CD4-positive, CD25-positive, alpha-beta regulatory T cell (primary cell): ENCODE data around the gene ETNK2. TPM values are rescaled to one million over a fixed set of nuclear protein-coding genes. Genes with fewer than 3 reads are reported as not detected.

Experiments used
- ATAC-seq, 2 donors: fragments of 150-1000 bp; cut with Tn5 transposase; one replicate each; pipeline ENCODE4 v1.10.0; 2021; ENCODE audit warnings: low read depth in 2 of 2, moderate number of reproducible peaks in 2 of 2, moderate library complexity in 1 of 2
- DNase-seq, 3 donors: peaks; one replicate each; pipeline versions ENCODE4 v3.0.0 to v3.0.0-alpha.2; 2012 to 2022; ENCODE audit warnings: mixed read lengths in 1 of 3
- H3K27ac ChIP-seq: one replicate; pipeline ENCODE4 v1.7.0; 2013; ENCODE audit warnings: mild to moderate bottlenecking, low read length; ENCODE audit not compliant: insufficient read depth, poor library complexity, severe bottlenecking
- H3K27me3 ChIP-seq: one replicate; pipeline ENCODE4 v1.7.0; 2013; ENCODE audit warnings: low read length; ENCODE audit not compliant: control insufficient read depth, insufficient read depth
- H3K36me3 ChIP-seq: one replicate; pipeline ENCODE4 v1.7.0; 2013; ENCODE audit warnings: mild to moderate bottlenecking, low read length, moderate library complexity; ENCODE audit not compliant: control insufficient read depth, insufficient read depth
- H3K4me1 ChIP-seq: 2 replicates; pipeline ENCODE4 v1.7.0; 2013; ENCODE audit warnings: mild to moderate bottlenecking, low read length; ENCODE audit not compliant: insufficient read depth, control insufficient read depth, poor library complexity, severe bottlenecking
- H3K4me3 ChIP-seq: one replicate; pipeline ENCODE4 v1.7.0; 2013; ENCODE audit warnings: low read depth, mild to moderate bottlenecking, low read length, moderate library complexity
- H3K9me3 ChIP-seq, 2 experiments: 1 replicate in 1 of 2; 2 replicates in 1 of 2; pipeline ENCODE4 v1.7.0; 2013; ENCODE audit warnings: low read length in 2 of 2, mild to moderate bottlenecking in 1 of 2, moderate library complexity in 1 of 2; ENCODE audit not compliant: control insufficient read depth in 2 of 2
- H3K27ac Mint-ChIP-seq, 3 donors: one replicate each; pipeline ENCODE4 v1.8.0; 2020 to 2022; ENCODE audit warnings: mild to moderate bottlenecking in 3 of 3, mixed read lengths in 3 of 3, moderate library complexity in 2 of 3
- H3K27me3 Mint-ChIP-seq: one replicate; pipeline ENCODE4 v1.8.0; 2022; ENCODE audit warnings: mild to moderate bottlenecking, mixed read lengths
- H3K36me3 Mint-ChIP-seq: one replicate; pipeline ENCODE4 v1.8.0; 2020; ENCODE audit warnings: mixed read lengths
- H3K4me1 Mint-ChIP-seq, 4 donors: one replicate each; pipeline ENCODE4 v1.8.0; 2020 to 2022; ENCODE audit warnings: mixed read lengths in 4 of 4, mild to moderate bottlenecking in 1 of 4
- H3K4me3 Mint-ChIP-seq, 4 donors: one replicate each; pipeline ENCODE4 v1.8.0; 2020 to 2022; ENCODE audit warnings: mild to moderate bottlenecking in 4 of 4, mixed read lengths in 4 of 4, moderate library complexity in 3 of 4
- H3K9me3 Mint-ChIP-seq, 7 donors: one replicate each; pipeline ENCODE4 v1.8.0; 2020 to 2022; ENCODE audit warnings: mixed read lengths in 7 of 7, mild to moderate bottlenecking in 3 of 7, moderate library complexity in 2 of 7
- polyA plus RNA-seq, 4 donors: library from polyadenylated mRNA; unstranded; fragments of 300-500 nt; fragmentation: Illumina TruSeq; gene quantifications; one replicate each; pipeline ENCODE4 v1.2.3, GENCODE V29; 2021
- total RNA-seq: library from RNA; stranded (reverse); gene quantifications from one replicate; pipeline ENCODE4 v1.2.3, GENCODE V29; 2022

The ETNK2 gene
- total and polyA plus RNA-seq, 5 donors from 2014 or later: 0.55 to 3.0 (median 1.2) TPM

GRCh38 chr1:204125759-204126351 lies 26.0 kb downstream of the ETNK2 start:
- H3K27ac Mint-ChIP-seq: no peak overlapping the region
- peaks cover 0 to 8% (median 4%) of the 10 kb centered on the region in 4 donors for H3K4me1 Mint-ChIP-seq
- ATAC-seq: no peak
- H3K27me3 Mint-ChIP-seq: peaks cover 14% of the 10 kb centered on the region
- no peak overlapping the region for H3K4me3 Mint-ChIP-seq
- Histone ChIP-seq H3K36me3 (no peaks in the 10 kb centered on the region), H3K9me3 (no peaks in the 10 kb centered on the region), H3K4me3 (no peak overlapping the region), H3K4me1 (no peaks in the 10 kb centered on the region), H3K27ac (no peak overlapping the region), H3K27me3 (no peaks in the 10 kb centered on the region)
- no peak for DNase-seq
- no peaks in the 10 kb centered on the region for H3K9me3 Mint-ChIP-seq
- H3K36me3 Mint-ChIP-seq: no peaks in the 10 kb centered on the region

- H3K36me3 Mint-ChIP-seq: no peaks in the 10 kb centered on the region
- H3K27me3 Mint-ChIP-seq: peaks cover 14% of the 10 kb centered on the region
- H3K27ac Mint-ChIP-seq: no peak overlapping the region
- no peaks in the 10 kb centered on the region for H3K4me1 ChIP-seq
- no peaks in the 10 kb centered on the region for H3K36me3 ChIP-seq
- DNase-seq: no peak
- H3K9me3 ChIP-seq: no peaks in the 10 kb centered on the region
- H3K4me1 Mint-ChIP-seq: peaks cover 0 to 8% (median 4%) of the 10 kb centered on the region in 4 donors
- no peaks in the 10 kb centered on the region for H3K27me3 ChIP-seq
- ATAC-seq: no peak
- H3K4me3 ChIP-seq: no peak overlapping the region
- no peaks in the 10 kb centered on the region for H3K9me3 Mint-ChIP-seq
- no peak overlapping the region for H3K27ac ChIP-seq
- H3K4me3 Mint-ChIP-seq: no peak overlapping the region
Measured at GRCh38 chr1:204124639-204125038, 27.2 kb downstream of the ETNK2 start.

GRCh38 chr1:204123376-204123775 lies 28.5 kb downstream of the ETNK2 start:
- no peaks in the 10 kb centered on the region for H3K9me3 ChIP-seq
- DNase-seq: no peak
- no peak overlapping the region for H3K27ac Mint-ChIP-seq
- H3K4me1 Mint-ChIP-seq: peaks cover 0 to 2% (median 0%) of the 10 kb centered on the region in 4 donors
- H3K9me3 Mint-ChIP-seq: no peaks in the 10 kb centered on the region
- H3K4me3 Mint-ChIP-seq: no peak overlapping the region
- H3K27ac ChIP-seq: no peak overlapping the region
- no peak overlapping the region for H3K4me3 ChIP-seq
- no peaks in the 10 kb centered on the region for H3K36me3 ChIP-seq
- ATAC-seq: no peak
- H3K27me3 ChIP-seq: no peaks in the 10 kb centered on the region
- H3K27me3 Mint-ChIP-seq: peaks cover 10% of the 10 kb centered on the region
- H3K36me3 Mint-ChIP-seq: no peaks in the 10 kb centered on the region
- no peaks in the 10 kb centered on the region for H3K4me1 ChIP-seq

- Mint-ChIP-seq H3K9me3 (no peaks in the 10 kb centered on the region), H3K27ac (no peak overlapping the region), H3K27me3 (peaks cover 5% of the 10 kb centered on the region), H3K36me3 (no peaks in the 10 kb centered on the region), H3K4me3 (no peak overlapping the region), H3K4me1 (no peaks in the 10 kb centered on the region)
- no peaks in the 10 kb centered on the region for H3K9me3 ChIP-seq
- ATAC-seq (no peak), DNase-seq (no peak)
- H3K36me3 ChIP-seq: no peaks in the 10 kb centered on the region
- H3K4me3 ChIP-seq: no peak overlapping the region
- no peaks in the 10 kb centered on the region for H3K27me3 ChIP-seq
- no peak overlapping the region for H3K27ac ChIP-seq
- no peaks in the 10 kb centered on the region for H3K4me1 ChIP-seq
Measured at GRCh38 chr1:204121840-204122555, 29.8 kb downstream of the ETNK2 start.

GRCh38 chr1:204116539-204116938 lies 35.3 kb downstream of the ETNK2 start:
- ATAC-seq (no peak), DNase-seq (no peak)
- Histone ChIP-seq H3K27ac (no peak overlapping the region), H3K4me1 (no peaks in the 10 kb centered on the region), H3K9me3 (no peaks in the 10 kb centered on the region), H3K4me3 (no peak overlapping the region), H3K27me3 (no peaks in the 10 kb centered on the region), H3K36me3 (no peaks in the 10 kb centered on the region)
- no peak overlapping the region for H3K4me3 Mint-ChIP-seq
- H3K9me3 Mint-ChIP-seq: no peaks in the 10 kb centered on the region
- no peak overlapping the region for H3K27ac Mint-ChIP-seq
- no peaks in the 10 kb centered on the region for H3K36me3 Mint-ChIP-seq
- no peaks in the 10 kb centered on the region for H3K27me3 Mint-ChIP-seq
- H3K4me1 Mint-ChIP-seq: no peaks in the 10 kb centered on the region

- H3K27ac Mint-ChIP-seq: no peak overlapping the region
- no peak overlapping the region for H3K4me3 Mint-ChIP-seq
Measured at GRCh38 chr1:204115116-204115515, 36.7 kb downstream of the ETNK2 start.

GRCh38 chr1:204114606-204115005 lies 37.2 kb downstream of the ETNK2 start:
- Mint-ChIP-seq H3K36me3 (no peaks in the 10 kb centered on the region), H3K4me3 (no peak overlapping the region), H3K9me3 (no peaks in the 10 kb centered on the region), H3K4me1 (no peaks in the 10 kb centered on the region), H3K27me3 (no peaks in the 10 kb centered on the region), H3K27ac (no peak overlapping the region)
- H3K27me3 ChIP-seq: no peaks in the 10 kb centered on the region
- DNase-seq (no peak), ATAC-seq (no peak)
- H3K9me3 ChIP-seq: no peaks in the 10 kb centered on the region
- H3K4me1 ChIP-seq: no peaks in the 10 kb centered on the region
- H3K27ac ChIP-seq: no peak overlapping the region
- H3K4me3 ChIP-seq: no peak overlapping the region
- H3K36me3 ChIP-seq: no peaks in the 10 kb centered on the region

More at GRCh38 chr1:204115116-204115515, 36.7 kb downstream of the ETNK2 start:
- Mint-ChIP-seq H3K9me3 (no peaks in the 10 kb centered on the region), H3K4me1 (no peaks in the 10 kb centered on the region), H3K36me3 (no peaks in the 10 kb centered on the region), H3K27me3 (no peaks in the 10 kb centered on the region)
- DNase-seq (no peak), ATAC-seq (no peak)
- no peak overlapping the region for H3K4me3 ChIP-seq
- H3K4me1 ChIP-seq: no peaks in the 10 kb centered on the region
- no peak overlapping the region for H3K27ac ChIP-seq
- H3K9me3 ChIP-seq: no peaks in the 10 kb centered on the region
- H3K36me3 ChIP-seq: no peaks in the 10 kb centered on the region
- H3K27me3 ChIP-seq: no peaks in the 10 kb centered on the region

- DNase-seq (no peak), ATAC-seq (no peak)
- H3K27ac Mint-ChIP-seq: peak overlapping the region in 1 of 3 donors; percentile 6
- Histone ChIP-seq H3K4me3 (no peak overlapping the region), H3K4me1 (no peaks in the 10 kb centered on the region), H3K27me3 (no peaks in the 10 kb centered on the region), H3K9me3 (no peaks in the 10 kb centered on the region), H3K36me3 (no peaks in the 10 kb centered on the region), H3K27ac (no peak overlapping the region)
- H3K27me3 Mint-ChIP-seq: no peaks in the 10 kb centered on the region
- H3K9me3 Mint-ChIP-seq: no peaks in the 10 kb centered on the region
- H3K36me3 Mint-ChIP-seq: no peaks in the 10 kb centered on the region
- no peak overlapping the region for H3K4me3 Mint-ChIP-seq
- no peaks in the 10 kb centered on the region for H3K4me1 Mint-ChIP-seq
Measured at GRCh38 chr1:204113896-204114295, 37.9 kb downstream of the ETNK2 start.
